Activated T-helper 1 cell treated with anti-CD3 and anti-CD28 coated beads, Interleukin-12 subunit alpha, Interleukin-12 subunit beta, Interleukin-2, Interleukin-4 antibody, amounts not matched to agents 30 ng/mL and 10 ng/mL and 1 ng/mL, durations not matched to agents 14 hours and 24 hours and 36 hours (primary cell): ENCODE measurements around the gene MRAP. TPM values are rescaled to one million over a fixed set of nuclear protein-coding genes. Genes with fewer than 3 reads are reported as not detected.

Experiments
- DNase-seq: peaks from one replicate; pipeline ENCODE4 v3.0.0; 2021; ENCODE audit warnings: low spot score
- H3K27ac Mint-ChIP-seq: one replicate; pipeline ENCODE4 v1.8.0; 2021; ENCODE audit warnings: mild to moderate bottlenecking, mixed read lengths
- H3K27me3 Mint-ChIP-seq: one replicate; pipeline ENCODE4 v1.8.0; 2022; ENCODE audit warnings: mild to moderate bottlenecking, moderate library complexity, mixed read lengths; ENCODE audit not compliant: insufficient read depth
- H3K36me3 Mint-ChIP-seq: one replicate; pipeline ENCODE4 v1.8.0; 2021; ENCODE audit warnings: low read depth, mixed read lengths
- H3K4me1 Mint-ChIP-seq: one replicate; pipeline ENCODE4 v1.8.0; 2021; ENCODE audit warnings: low read depth, mixed read lengths
- H3K4me3 Mint-ChIP-seq: one replicate; pipeline ENCODE4 v1.8.0; 2021; ENCODE audit warnings: mild to moderate bottlenecking, moderate library complexity, mixed read lengths
- H3K9me3 Mint-ChIP-seq: one replicate; pipeline ENCODE4 v1.8.0; 2021; ENCODE audit warnings: mixed read lengths
- intact Hi-C: fragments of 100-400 bp; cut with micrococcal nuclease; formaldehyde crosslinking; loops from one replicate; pipeline ENCODE4 v1.15.1; 2024
- total RNA-seq: library from RNA; stranded (reverse); gene quantifications from 2 replicates; pipeline ENCODE4 v1.2.3, GENCODE V29; 2022

Gene MRAP
- total RNA-seq, 1 donor from 2014 or later: not detected

DNA sequence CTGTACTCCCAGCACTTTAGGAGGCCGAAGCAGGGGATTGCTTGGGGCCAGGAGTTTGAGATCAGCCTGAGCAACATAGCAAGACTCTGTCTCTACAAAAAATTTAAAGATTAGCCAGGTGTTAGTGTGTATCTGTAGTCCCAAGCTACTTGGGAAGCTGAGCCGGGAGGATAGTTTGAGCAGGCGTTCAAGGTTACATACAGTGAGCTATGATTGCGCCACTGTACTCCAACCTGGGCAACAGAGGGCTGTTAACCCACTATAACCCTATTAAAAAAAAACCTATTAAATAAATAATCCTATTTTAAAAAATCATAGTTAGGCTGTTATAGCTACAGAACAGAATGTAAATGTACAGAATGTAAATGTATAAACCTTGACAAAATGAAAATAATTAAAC is 22.0 kb upstream of the MRAP start:
- Mint-ChIP-seq H3K27me3 (no peaks in the 10 kb centered on the region), H3K36me3 (peaks cover 1% of the 10 kb centered on the region), H3K4me1 (peaks cover 21% of the 10 kb centered on the region), H3K9me3 (no peaks in the 10 kb centered on the region), H3K27ac (no peak overlapping the region), H3K4me3 (peak overlapping the region; percentile 45)
- DNase-seq: no peak
- intact Hi-C loops: loop anchor here (10.0 kb wide), 1 partner anchor 722 kb away; no protein-coding TSS in a partner anchor

GRCh38 chr21:32278103-32278502 is 20.6 kb upstream of the MRAP start:
- Mint-ChIP-seq H3K27me3 (no peaks in the 10 kb centered on the region), H3K4me1 (peaks cover 21% of the 10 kb centered on the region), H3K27ac (peak overlapping the region; percentile 76), H3K4me3 (peak overlapping the region; percentile 100), H3K36me3 (peaks cover 1% of the 10 kb centered on the region), H3K9me3 (no peaks in the 10 kb centered on the region)
- DNase-seq: no peak
- intact Hi-C loops: loop anchor here (1.0 to 10.0 kb wide), 6 partner anchors 37 to 1265 kb away; partner anchors contain the start of genes CFAP298, GART and SON

- H3K27me3 Mint-ChIP-seq: no peaks in the 10 kb centered on the region
- peak within 1 kb of the TSS; percentile 97 for H3K27ac Mint-ChIP-seq
- DNase-seq: peak; percentile 95
- H3K9me3 Mint-ChIP-seq: no peaks in the 10 kb centered on the region
- H3K4me3 Mint-ChIP-seq: peak within 1 kb of the TSS; percentile 100
- H3K4me1 Mint-ChIP-seq: peaks cover 21% of the 10 kb centered on the region
- intact Hi-C loops: loop anchor here (1.0 to 10.0 kb wide), 10 partner anchors 37 to 1264 kb away; partner anchors contain the start of genes CFAP298, GART, SCAF4 and SON
- peaks cover 1% of the 10 kb centered on the region for H3K36me3 Mint-ChIP-seq
Measured at GRCh38 chr21:32278518-32279376, 19.9 kb upstream of the MRAP start, which contains the start of gene MIS18A. Gene MIS18A (minus strand): TSS chr21:32279049. CDS start chr21:32279014, 35 bp downstream.

- Mint-ChIP-seq H3K4me1 (peaks cover 21% of the 10 kb centered on the region), H3K9me3 (no peaks in the 10 kb centered on the region), H3K27me3 (no peaks in the 10 kb centered on the region), H3K36me3 (peaks cover 1% of the 10 kb centered on the region), H3K4me3 (peak overlapping the region; percentile 100), H3K27ac (peak overlapping the region; percentile 97)
- DNase-seq: no peak
- intact Hi-C loops: loop anchor here (1.0 to 10.0 kb wide), 9 partner anchors 114 to 1263 kb away; partner anchors contain the start of genes CFAP298, GART, SCAF4 and SON
Measured at GRCh38 chr21:32279377-32279680, 19.3 kb upstream of the MRAP start.

DNA sequence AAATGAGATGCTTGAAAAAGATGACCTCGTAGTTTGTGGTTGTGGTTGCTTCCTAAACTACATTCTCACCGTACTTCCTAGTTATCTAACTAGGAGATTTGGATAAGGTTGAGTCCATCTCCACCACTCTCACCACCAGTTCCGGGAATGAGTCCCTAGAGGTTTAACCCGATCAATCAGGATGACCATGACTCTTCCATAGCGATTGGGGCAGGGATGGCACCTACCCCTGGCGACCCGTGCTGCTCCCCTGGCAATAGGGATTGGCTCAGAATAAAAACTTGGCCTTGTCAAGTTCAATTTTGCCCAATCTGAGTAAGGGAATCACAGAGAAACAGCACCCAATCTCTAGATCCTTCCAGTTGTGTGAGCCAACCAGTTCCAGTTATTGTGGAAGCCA is 17.1 kb upstream of the MRAP start:
- no peak overlapping the region for H3K4me3 Mint-ChIP-seq
- no peak overlapping the region for H3K27ac Mint-ChIP-seq
- peaks cover 21% of the 10 kb centered on the region for H3K4me1 Mint-ChIP-seq
- H3K27me3 Mint-ChIP-seq: no peaks in the 10 kb centered on the region
- H3K36me3 Mint-ChIP-seq: peaks cover 1% of the 10 kb centered on the region
- no peak for DNase-seq
- intact Hi-C loops: no loop called here
- H3K9me3 Mint-ChIP-seq: no peaks in the 10 kb centered on the region

- H3K27me3 Mint-ChIP-seq: no peaks in the 10 kb centered on the region
- H3K4me1 Mint-ChIP-seq: peaks cover 18% of the 10 kb centered on the region
- H3K4me3 Mint-ChIP-seq: no peak overlapping the region
- H3K36me3 Mint-ChIP-seq: peaks cover 1% of the 10 kb centered on the region
- H3K27ac Mint-ChIP-seq: no peak overlapping the region
- H3K9me3 Mint-ChIP-seq: no peaks in the 10 kb centered on the region
- DNase-seq: no peak
- intact Hi-C loops: no loop called here
Measured at GRCh38 chr21:32282992-32283391, 15.7 kb upstream of the MRAP start.

DNA sequence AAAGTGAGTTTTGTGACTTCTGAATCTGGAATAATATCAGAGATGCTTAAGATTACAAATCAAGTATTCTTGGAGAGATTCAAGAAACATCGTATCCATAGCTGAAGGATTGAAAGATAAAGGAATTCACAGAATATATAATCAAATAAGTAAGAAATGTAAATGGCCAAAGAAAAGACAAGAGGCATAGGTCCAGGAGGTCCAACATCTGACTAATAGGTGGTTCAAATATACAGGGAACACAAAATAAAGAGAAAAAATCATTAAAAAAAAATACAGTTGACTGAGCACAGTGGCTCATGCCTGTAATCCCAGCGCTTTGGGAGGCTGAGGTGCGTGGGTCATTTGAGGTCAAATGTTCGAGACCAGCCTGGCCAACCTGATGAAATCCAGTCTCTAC is 13.2 kb upstream of the MRAP start:
- H3K27ac Mint-ChIP-seq: no peak overlapping the region
- no peaks in the 10 kb centered on the region for H3K9me3 Mint-ChIP-seq
- H3K27me3 Mint-ChIP-seq: no peaks in the 10 kb centered on the region
- H3K4me1 Mint-ChIP-seq: peaks cover 2% of the 10 kb centered on the region
- no peaks in the 10 kb centered on the region for H3K36me3 Mint-ChIP-seq
- intact Hi-C loops: no loop called here
- DNase-seq: no peak
- no peak overlapping the region for H3K4me3 Mint-ChIP-seq

GRCh38 chr21:32297449-32297848 is 1.2 kb upstream of the MRAP start:
- H3K9me3 Mint-ChIP-seq: no peaks in the 10 kb centered on the region
- no peaks in the 10 kb centered on the region for H3K36me3 Mint-ChIP-seq
- DNase-seq: no peak
- no peak overlapping the region for H3K4me3 Mint-ChIP-seq
- intact Hi-C loops: no loop called here
- no peaks in the 10 kb centered on the region for H3K4me1 Mint-ChIP-seq
- no peak overlapping the region for H3K27ac Mint-ChIP-seq
- no peaks in the 10 kb centered on the region for H3K27me3 Mint-ChIP-seq

DNA sequence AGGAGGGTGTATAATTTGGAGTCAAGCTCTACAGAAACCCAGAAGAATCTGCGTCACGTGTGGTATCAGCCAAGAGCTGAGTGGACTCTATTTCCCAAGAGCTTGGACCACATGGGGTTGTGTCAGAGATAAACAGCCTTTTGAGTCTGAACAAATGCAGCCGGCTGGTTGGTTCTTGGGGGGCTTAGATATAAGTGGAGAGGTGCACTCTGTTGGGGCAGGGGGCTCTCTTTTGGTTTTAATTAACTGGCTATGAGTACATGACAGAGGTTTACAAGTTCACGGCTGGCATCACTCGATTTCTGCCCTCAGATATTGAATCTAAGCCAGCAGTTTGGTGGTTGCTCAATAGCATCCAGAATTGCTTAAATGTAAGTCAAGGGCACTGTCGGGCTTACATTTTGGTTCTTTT is 501 bp upstream of the MRAP start:
- DNase-seq: no peak
- intact Hi-C loops: no loop called here

GRCh38 chr21:32299695-32300094 is 1.0 kb downstream of the MRAP start:
- DNase-seq: no peak
- no peaks in the 10 kb centered on the region for H3K4me1 Mint-ChIP-seq
- H3K36me3 Mint-ChIP-seq: no peaks in the 10 kb centered on the region
- intact Hi-C loops: no loop called here
- no peak overlapping the region for H3K4me3 Mint-ChIP-seq
- H3K27ac Mint-ChIP-seq: no peak overlapping the region
- no peaks in the 10 kb centered on the region for H3K27me3 Mint-ChIP-seq
- no peaks in the 10 kb centered on the region for H3K9me3 Mint-ChIP-seq

More for the DNA sequence above, 501 bp upstream of the MRAP start:
- H3K4me1 Mint-ChIP-seq: no peaks in the 10 kb centered on the region
- H3K9me3 Mint-ChIP-seq: no peaks in the 10 kb centered on the region
- H3K27ac Mint-ChIP-seq: no peak overlapping the region
- no peak overlapping the region for H3K4me3 Mint-ChIP-seq
- H3K27me3 Mint-ChIP-seq: no peaks in the 10 kb centered on the region
- no peaks in the 10 kb centered on the region for H3K36me3 Mint-ChIP-seq

GRCh38 chr21:32300117-32300681 is 1.5 kb downstream of the MRAP start:
- Mint-ChIP-seq H3K4me1 (no peaks in the 10 kb centered on the region), H3K36me3 (peaks cover 2% of the 10 kb centered on the region), H3K4me3 (no peak overlapping the region), H3K9me3 (no peaks in the 10 kb centered on the region), H3K27ac (no peak overlapping the region), H3K27me3 (no peaks in the 10 kb centered on the region)
- intact Hi-C loops: no loop called here
- no peak for DNase-seq

GRCh38 chr21:32301596-32301995 is 2.9 kb downstream of the MRAP start:
- no peaks in the 10 kb centered on the region for H3K9me3 Mint-ChIP-seq
- no peaks in the 10 kb centered on the region for H3K4me1 Mint-ChIP-seq
- H3K36me3 Mint-ChIP-seq: peaks cover 7% of the 10 kb centered on the region
- no peak for DNase-seq
- no peak overlapping the region for H3K4me3 Mint-ChIP-seq
- H3K27ac Mint-ChIP-seq: no peak overlapping the region
- intact Hi-C loops: no loop called here
- no peaks in the 10 kb centered on the region for H3K27me3 Mint-ChIP-seq

DNA sequence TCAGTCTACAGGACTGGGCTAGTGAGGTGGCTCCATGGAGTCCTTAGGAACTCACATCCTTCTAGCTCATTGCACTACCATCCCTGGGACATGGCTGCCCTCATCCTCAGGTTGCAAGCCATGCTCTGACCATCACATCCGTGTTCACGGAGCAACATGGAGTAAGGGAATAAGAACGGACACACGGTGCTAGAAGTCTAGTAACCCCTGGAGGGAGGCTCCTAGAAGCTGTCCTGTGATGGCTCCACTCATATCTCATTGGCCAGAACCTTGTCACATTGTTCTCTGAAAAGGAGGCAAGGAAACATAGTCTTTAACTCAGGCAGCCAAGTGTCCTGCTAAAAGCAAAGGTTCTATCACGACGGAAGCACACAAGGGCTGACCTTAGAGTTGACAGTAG is 3.9 kb downstream of the MRAP start:
- no peak overlapping the region for H3K27ac Mint-ChIP-seq
- H3K4me3 Mint-ChIP-seq: no peak overlapping the region
- no peaks in the 10 kb centered on the region for H3K4me1 Mint-ChIP-seq
- H3K36me3 Mint-ChIP-seq: peaks cover 12% of the 10 kb centered on the region
- no peaks in the 10 kb centered on the region for H3K27me3 Mint-ChIP-seq
- intact Hi-C loops: no loop called here
- no peak for DNase-seq
- H3K9me3 Mint-ChIP-seq: no peaks in the 10 kb centered on the region
